ENCODE data around the gene CDC6. TPM values are rescaled to one million over a fixed set of nuclear protein-coding genes. Genes with fewer than 3 reads are reported as not detected.

The CDC6 gene
- total RNA-seq, 1 donor from 2014 or later = 3.4 TPM

DNA sequence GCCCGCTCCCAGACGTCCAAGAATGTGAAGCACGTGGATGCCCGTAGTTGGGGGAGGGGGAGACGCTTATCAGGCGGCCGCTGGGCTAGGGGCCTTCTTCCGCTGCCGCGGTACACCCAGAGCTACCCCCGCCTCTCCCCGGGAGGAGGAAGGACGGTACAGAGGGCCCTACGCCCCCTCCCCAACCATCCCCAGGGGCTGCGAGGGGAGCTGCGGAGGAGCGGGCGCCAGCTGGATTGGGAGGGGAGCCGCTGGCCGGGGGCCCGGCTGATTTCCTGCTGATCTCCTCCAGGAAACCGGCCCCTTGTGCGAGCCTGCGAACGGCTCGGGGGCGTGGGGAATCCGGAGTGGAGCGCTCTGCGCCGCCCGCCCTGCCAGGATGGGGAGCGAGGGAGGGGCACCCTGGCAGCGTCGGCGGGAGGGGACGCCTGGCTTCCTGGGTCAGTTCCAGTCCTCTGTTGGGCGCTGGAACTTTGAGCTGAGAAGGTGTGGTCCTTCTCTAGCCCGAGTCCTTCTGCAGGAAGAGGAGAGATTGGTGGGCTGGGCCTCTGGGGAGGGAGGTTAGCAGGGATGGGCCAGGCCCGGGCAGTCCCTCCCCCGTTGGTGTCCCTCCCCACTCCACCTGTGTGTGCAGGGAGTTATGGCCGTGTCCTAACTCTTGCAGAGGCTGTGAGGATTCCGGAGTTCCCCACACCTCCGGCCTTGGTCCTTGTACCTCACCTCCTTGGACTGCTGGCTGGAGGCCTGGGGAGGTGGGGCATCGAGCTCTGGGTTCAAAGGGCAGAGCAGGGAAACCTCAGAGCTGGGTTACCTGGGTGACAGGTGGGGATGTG, 57.7 kb downstream of the CDC6 start:
- DNase-seq (ENCODE audit: low read depth) (peak; percentile 52), FAIRE-seq (no peak)
- peak overlapping the region; percentile 26 for H3K4me3 ChIP-seq (ENCODE audit: low read depth, low read length)
- H3K27me3 ChIP-seq (ENCODE audit: control insufficient read depth, insufficient read depth, low read length) = no peaks in the 10 kb centered on the region
- TF ChIP-seq, protein P1, sequence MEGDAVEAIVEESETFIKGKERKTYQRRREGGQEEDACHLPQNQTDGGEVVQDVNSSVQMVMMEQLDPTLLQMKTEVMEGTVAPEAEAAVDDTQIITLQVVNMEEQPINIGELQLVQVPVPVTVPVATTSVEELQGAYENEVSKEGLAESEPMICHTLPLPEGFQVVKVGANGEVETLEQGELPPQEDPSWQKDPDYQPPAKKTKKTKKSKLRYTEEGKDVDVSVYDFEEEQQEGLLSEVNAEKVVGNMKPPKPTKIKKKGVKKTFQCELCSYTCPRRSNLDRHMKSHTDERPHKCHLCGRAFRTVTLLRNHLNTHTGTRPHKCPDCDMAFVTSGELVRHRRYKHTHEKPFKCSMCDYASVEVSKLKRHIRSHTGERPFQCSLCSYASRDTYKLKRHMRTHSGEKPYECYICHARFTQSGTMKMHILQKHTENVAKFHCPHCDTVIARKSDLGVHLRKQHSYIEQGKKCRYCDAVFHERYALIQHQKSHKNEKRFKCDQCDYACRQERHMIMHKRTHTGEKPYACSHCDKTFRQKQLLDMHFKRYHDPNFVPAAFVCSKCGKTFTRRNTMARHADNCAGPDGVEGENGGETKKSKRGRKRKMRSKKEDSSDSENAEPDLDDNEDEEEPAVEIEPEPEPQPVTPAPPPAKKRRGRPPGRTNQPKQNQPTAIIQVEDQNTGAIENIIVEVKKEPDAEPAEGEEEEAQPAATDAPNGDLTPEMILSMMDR (IDR thresholded peaks at IDR 0.05; ENCODE audit: insufficient read depth, low read length, severe bottlenecking) = no peak
- peaks cover 2% of the 10 kb centered on the region for H3K36me3 ChIP-seq (ENCODE audit: control insufficient read depth, insufficient read depth, low read length)

DNA sequence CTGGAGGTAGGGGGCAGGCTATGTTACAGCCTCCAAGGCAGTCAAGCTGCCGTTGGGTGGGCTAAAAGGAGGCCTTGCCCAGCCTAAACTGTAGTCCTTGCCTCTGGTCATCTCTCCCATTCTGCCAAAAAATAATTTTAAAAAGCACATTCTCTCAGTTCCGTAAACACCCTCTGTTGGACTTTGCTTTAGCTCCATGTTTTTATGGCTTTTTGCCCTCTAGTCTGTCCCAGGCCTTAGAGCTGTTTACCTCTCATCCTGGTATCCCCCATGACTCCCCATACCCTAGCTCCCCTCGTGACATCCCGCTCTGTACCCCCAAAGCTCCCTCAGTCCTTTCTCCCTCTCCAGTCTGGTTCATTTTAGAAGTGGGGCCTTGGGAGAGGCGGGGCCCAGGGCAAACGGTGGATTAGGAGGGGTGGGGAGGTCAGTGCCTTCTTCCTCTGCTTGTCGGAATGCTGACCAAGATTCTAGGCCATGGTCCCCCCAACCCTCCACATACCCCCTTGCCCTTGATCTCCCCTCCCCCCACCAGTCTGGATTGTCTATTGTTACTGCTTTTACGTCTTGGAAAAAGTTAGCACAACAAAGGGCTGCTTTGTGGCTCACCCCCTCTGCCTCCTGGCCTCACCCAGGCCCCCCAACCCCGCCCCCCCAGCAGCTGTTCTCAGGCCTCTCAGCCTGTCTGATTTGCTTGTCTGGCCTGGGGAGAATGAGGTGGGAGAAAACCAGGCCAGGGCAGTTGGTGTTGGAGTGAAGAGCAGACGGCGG, 58.5 kb downstream of the CDC6 start:
- Histone ChIP-seq H3K27me3 (ENCODE audit: control insufficient read depth, insufficient read depth, low read length) (no peaks in the 10 kb centered on the region), H3K36me3 (ENCODE audit: control insufficient read depth, insufficient read depth, low read length) (peaks cover 4% of the 10 kb centered on the region), H3K4me3 (ENCODE audit: low read depth, low read length) (no peak overlapping the region)
- FAIRE-seq (no peak), DNase-seq (ENCODE audit: low read depth) (no peak)
- TF ChIP-seq, protein P1 (IDR thresholded peaks at IDR 0.05; ENCODE audit: insufficient read depth, low read length, severe bottlenecking) = no peak

DNA sequence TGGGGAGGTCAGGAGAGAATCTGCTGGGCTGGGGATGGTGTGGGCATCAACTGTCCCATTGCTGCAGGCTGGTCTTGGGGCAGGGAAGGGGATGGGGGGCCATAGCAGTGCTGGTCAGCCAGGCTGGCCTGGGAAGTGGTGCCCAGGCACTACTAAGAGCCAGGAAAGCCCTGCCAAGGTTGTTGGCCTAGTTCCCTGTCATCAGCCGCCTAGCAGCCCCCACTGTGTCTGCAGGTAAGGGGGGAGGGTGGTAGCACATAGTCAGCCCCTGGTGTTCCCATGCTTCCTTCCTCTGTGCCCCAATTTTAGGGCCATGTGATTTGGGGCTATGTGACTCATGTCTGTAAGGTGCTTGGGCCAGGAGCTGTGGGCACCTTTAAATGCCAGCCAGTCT, 59.1 kb downstream of the CDC6 start:
- H3K36me3 ChIP-seq (ENCODE audit: control insufficient read depth, insufficient read depth, low read length) = peaks cover 4% of the 10 kb centered on the region
- H3K4me3 ChIP-seq (ENCODE audit: low read depth, low read length) = no peak overlapping the region
- H3K27me3 ChIP-seq (ENCODE audit: control insufficient read depth, insufficient read depth, low read length) = no peaks in the 10 kb centered on the region
- TF ChIP-seq, protein P1 (IDR thresholded peaks at IDR 0.05; ENCODE audit: insufficient read depth, low read length, severe bottlenecking) = no peak
- DNase-seq (ENCODE audit: low read depth) = no peak
- FAIRE-seq = no peak

DNA sequence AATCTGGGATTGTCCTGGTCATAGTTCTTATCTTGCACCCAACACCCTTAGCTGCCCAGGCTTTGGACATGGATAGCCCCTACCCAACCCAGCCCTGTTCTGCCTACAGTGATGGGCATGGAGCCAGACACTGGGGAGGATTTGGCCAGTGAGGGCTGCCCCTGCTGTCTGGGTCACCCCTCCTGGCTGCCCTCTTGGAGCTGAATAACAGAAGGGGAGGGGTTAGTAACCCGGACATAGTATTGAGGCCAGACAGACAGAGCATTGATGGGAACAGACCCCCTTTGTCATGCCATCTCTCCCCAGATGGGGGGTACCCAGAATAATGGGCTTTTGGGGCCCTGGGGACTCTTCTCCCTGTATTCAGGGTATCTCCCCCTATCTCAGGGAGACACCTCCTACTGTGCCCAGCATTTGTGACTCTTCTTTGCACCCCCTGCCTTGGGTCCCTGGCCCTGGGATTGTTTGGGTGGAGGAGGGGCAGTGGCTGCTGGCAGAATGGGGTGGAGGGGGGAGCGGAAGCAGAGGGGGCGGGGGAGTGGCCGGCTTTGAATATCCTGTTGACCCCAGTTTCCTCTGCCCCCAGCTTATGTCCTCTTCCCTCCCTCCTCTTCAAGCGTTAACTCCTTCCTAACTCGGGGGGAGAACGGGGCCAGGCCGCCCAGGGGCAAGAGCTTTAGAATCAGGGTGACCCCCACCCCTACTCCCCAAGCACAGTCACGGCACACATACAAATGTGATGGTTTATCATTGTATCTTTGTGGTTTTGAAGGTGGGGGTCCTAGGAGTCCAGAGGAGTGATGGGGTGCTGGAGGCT, 59.8 kb downstream of the CDC6 start:
- TF ChIP-seq, protein P1 (IDR thresholded peaks at IDR 0.05; ENCODE audit: insufficient read depth, low read length, severe bottlenecking) = no peak
- H3K27me3 ChIP-seq (ENCODE audit: control insufficient read depth, insufficient read depth, low read length) = no peaks in the 10 kb centered on the region
- no peak overlapping the region for H3K4me3 ChIP-seq (ENCODE audit: low read depth, low read length)
- FAIRE-seq = no peak
- H3K36me3 ChIP-seq (ENCODE audit: control insufficient read depth, insufficient read depth, low read length) = peaks cover 11% of the 10 kb centered on the region
- DNase-seq (ENCODE audit: low read depth) = no peak

DNA sequence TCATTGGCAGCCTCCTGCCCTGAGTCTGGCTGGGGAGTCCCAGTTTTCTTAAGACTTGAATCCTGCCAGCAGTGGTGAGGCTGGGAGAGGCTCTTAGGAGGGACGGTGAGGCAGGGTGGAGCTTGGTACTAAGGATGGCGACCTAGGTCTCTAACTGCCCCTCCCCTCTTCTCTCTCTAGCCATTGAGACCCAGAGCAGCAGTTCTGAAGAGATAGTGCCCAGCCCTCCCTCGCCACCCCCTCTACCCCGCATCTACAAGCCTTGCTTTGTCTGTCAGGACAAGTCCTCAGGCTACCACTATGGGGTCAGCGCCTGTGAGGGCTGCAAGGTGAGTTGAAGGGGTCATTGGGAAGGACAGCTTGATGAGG, 60.4 kb downstream of the CDC6 start:
- DNase-seq (ENCODE audit: low read depth) (no peak), FAIRE-seq (no peak)
- H3K36me3 ChIP-seq (ENCODE audit: control insufficient read depth, insufficient read depth, low read length) = peaks cover 14% of the 10 kb centered on the region
- TF ChIP-seq, protein P1 (IDR thresholded peaks at IDR 0.05; ENCODE audit: insufficient read depth, low read length, severe bottlenecking) = no peak
- H3K4me3 ChIP-seq (ENCODE audit: low read depth, low read length) = no peak overlapping the region
- H3K27me3 ChIP-seq (ENCODE audit: control insufficient read depth, insufficient read depth, low read length) = no peaks in the 10 kb centered on the region

All from bronchial epithelial cell (primary cell).